NCI-H2171 treated with DMSO at 0.1 percent for 48 hours (cell line): ENCODE results near the gene ZNF507.
"Not testable (repeated sequence)": the region's sequence is repeated elsewhere in the genome, so short reads cannot be mapped to it uniquely, and the experiment has no call there.

Source experiments
- DNase-seq: peaks from one replicate; lab custom pipeline; 2025; lab: John Stamatoyannopoulos, UW

The ZNF507 gene

DNA sequence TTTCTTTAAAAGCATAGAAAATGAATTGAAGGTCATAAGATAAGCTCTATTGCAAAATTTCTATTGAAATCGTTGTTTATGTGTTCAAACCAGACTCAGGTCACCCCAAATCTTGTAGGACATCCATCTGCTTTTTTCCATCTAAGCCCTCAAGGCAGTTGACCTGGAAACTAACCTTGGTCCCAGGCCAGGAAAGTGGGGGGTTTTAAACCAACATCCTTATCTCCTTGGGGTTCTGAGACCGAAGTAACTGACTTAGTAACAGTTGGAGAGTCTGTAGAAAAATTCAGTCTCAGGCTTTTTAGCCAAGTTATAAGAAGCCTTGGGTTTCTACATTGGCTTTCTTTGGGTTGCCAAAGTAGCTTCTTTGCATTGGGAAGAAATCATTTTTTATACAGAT is 23.4 kb downstream of the ZNF507 start:
- DNase-seq, result no peak

DNA sequence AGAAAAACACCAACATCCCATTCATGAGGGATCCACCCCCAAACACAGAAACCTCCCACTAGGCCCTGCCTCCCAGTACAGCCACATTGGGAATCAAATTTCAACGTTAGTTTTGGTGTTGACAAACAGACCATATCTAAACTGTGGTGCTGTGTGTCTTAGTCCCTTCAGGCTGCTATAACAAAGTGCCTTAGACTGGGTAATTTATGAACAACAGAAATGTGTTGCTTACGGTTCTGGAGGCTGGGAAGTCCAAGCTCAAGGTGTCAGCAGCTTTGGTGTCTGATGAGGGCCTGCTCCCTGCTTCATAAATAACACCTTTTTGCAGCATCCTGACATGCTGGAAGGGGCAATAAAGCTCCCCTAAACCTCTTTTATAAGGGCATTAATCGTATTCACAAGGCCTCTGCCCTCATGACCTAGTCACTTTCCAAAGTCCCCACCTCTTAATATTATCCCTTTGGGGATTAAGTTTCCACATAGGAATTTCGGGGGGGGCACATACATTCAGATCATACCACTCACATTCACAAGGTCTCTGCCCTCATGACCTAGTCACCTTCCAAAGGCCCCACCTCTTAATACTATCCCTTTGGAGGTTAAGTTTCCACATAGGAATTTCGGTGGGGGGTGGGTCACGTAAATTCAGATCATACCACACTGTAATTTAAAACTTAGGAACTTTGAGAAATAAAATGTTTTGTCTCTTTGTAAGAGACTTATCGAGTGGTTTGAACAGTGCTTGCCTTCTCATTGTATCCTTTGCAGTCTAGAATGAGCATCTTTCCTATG is 27.5 kb downstream of the ZNF507 start:
- no peak for DNase-seq

DNA sequence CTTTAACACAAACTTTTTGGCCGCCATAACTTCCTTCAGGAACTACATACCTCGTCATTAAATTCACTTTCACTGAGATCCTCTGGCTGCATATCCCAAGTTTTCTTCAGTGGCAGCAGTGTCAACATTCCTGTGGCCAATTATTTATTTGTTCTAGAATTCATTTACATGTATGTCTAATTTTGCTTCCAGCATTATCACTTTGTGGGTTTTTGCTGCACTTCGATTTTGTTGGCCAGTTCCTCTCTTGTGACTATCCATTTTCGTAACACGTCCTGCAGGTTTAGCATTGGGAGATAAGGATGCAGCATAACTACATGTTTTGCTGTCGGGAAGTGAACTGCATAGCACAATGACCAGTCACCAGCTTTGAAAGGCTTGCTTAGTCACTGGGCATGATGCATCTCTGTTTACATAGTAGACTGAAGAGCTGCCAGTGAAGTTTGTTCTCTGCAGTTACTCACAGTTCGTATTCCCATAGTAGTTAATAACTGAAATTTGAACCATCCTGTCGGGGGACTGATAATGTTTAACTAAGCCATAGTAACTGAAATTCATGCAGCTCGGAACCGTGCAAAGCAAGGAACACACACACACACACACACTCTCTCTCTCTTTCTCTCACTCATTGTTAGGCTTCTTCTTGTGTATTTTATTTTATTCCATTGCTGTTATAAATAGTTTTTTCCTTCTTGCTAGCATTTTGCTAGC is 28.3 kb downstream of the ZNF507 start:
- no peak for DNase-seq

DNA sequence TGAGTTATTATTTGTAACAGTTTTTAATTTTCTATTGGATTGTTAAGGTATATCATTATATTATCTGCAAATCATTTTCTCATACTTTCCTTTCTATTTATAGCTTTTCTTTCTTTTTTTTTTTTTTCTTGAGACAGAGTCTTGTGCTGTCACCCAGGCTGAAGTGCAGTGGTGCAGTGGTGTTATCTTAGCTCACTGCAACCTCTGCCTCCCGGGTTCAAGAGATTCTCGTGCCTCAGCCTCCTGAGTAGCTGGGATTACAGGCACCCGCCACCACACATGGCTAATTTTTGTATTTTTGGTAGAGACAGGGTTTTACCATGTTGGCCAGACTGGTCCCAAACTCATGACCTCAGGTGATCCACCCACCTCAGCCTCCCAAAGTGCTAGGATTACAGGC is 29.0 kb downstream of the ZNF507 start:
- DNase-seq, result not testable (repeated sequence)

DNA sequence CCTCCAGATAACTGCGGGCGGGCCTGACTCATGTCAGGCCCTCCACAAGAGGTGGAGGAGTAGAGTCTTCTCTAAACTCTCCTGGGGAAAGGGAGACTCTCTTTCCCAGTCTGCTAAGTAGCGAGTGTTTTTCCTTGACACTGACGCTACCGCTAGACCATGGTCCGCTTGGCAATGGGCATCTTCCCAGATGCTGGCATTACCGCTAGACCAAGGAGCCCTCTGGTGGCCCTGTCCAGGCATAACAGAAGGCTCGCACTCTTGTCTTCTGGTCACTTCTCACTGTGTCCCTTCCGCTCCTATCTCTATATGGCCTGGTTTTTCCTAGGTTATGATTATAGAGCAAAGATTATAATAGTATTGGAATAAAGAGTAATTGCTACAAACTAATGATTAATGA is 31.7 kb downstream of the ZNF507 start:
- not testable (repeated sequence) for DNase-seq

DNA sequence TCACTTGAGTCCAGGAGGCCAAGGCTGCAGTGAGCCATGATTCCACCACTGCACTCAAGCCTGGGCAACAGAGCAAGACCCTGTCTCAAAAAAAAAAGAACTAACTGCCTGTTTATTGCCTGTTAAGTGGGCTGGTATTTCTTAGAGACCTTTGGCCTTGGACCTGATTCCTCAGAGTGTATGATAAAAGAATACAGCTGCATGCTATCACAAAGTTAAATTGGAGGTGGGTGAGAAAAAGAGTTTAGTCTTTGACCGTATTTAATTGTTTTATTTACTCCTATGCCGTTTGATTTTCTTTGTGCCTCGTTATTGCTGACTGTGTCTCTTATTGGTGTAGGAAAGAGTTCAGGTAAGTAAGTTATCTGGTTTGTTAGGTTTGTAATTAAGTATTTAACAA is 34.9 kb downstream of the ZNF507 start:
- DNase-seq, result no peak

DNA sequence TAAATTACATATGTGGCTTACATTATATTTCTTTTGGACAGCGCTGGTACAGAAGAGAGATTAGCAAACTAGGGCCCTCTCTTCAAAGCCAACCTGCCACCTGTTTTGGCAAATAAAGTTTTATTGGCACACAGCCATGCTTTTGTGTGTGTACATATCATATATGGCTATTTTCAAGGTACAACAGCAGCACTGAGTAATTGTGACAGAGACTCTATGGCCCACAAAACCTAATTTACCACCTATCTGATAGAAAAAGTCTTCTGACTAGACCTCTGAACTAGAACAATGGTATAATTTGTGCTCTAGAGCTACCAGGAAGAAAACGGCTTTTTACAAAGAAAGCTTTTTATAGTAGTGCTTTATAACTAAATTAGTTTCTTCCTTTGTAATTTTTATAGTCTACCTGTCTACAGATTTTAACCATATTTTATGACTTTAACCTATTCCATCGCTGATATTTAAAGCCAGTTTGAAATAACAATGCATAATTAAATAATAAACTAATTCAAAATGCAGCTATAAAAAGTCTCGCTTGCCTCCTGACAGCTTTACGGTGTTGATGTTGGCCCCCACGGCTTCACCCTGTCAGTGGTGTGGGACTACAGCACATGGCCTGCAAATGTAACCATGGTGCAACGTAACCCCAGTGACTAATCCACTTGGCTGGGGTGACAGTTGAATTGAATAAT is 42.4 kb downstream of the ZNF507 start:
- DNase-seq, result no peak

DNA sequence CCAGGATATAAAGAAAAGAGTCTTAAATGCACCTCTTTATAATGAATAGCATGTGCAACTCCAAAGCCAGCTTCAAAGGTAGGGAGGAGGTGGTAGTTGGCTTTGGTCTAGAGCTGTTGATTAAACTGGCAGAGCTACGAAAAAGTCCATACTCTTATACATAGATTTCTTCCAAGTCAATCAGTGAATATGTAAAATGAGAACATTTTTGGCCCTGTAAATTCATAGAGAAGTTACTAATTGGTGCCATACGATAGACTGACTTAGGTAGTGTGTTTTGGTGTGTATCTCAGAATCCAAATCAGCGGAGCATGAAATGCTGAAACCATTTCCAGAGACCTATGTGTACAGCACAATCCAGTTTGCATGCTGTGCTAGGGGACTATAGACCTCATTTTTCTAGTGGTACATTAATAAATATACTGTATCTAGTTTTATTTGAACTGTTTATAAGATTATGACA is 43.0 kb downstream of the ZNF507 start:
- DNase-seq, result no peak

DNA sequence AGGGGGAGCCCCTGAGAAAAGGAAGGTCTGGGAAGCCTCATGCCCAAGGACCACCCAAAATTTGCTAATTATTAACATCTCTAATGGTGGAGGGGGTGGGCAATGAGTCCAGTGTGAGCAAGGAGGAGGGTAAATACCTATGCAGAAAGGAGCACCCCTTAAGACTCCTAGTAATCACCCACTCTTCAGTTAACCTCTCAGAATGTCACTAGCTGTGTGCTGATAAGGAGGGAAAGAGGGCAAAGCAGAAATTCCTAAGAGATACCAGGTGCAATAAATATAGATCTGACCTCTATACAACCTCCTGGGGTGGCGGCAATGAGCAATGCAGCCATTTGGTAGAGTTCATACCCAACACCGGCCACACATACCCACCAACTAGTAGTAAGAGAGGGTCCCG is 47.5 kb downstream of the ZNF507 start:
- no peak for DNase-seq

DNA sequence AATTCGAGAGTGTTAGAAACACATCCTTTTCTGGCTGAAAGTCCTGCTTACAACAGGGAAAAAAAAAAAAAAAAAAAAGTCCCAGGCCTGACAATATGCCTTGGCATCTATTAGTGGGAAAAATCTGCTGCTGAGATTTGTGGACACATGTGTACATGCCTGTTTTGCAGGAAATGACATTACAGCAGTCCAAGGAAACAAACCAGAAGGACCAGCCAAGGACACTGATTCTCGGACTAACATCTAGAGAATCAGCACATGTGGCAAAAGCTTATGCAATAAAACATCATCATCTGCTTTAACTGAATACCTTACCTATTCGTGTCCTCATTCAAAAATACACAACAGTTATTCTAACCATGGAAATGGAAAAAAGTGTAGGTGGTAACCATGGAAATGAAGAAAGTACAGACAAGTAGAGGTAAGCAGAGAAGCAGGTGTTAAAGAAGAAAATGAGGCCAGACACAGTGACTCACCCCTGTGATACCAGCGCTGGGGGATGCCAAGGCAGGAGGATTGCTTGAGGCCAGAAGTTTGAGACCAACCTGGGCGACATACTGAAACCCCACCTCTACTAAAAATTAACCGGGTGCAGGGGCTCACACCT is 50.7 kb downstream of the ZNF507 start:
- no peak for DNase-seq

DNA sequence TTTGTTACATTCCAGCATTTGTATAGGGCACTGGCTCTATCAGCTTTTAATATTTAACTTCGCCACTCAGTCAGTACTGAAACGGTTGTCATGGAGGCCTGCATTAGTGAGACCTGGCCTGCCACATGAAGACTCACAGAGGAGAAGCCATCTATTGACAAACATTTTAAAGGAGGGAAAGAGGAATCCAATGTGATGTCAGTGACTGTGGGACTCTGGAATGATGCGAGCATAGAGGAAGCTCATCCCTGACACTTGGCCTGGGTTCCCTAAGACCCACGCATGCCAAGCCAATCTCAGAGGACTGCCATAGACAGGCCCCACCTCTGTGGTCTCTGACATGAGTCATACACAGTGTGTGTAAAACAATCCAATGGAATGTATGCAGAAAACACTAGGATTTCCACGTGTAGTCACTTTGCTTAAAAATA is 52.3 kb downstream of the ZNF507 start:
- no peak for DNase-seq

DNA sequence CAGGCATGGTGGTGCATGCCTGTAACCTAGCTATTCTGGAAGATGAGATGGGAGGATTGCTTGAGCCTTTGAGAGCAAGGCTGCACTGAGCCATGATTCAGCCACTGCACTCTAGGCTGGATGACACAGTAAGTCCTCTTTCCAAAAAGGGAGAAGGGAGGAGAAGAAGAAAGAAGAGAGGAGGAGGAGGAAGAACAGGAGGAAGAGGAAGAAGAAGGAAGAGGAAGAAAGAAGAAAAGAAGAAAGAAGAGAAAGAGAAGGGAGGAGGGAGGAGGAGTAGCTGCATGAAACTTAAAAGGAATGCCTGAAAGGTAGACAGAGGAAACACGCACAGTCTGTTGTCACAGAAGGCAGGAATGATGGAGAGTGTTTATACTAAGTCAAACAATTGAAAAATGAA is 56.6 kb downstream of the ZNF507 start:
- DNase-seq, result no peak

DNA sequence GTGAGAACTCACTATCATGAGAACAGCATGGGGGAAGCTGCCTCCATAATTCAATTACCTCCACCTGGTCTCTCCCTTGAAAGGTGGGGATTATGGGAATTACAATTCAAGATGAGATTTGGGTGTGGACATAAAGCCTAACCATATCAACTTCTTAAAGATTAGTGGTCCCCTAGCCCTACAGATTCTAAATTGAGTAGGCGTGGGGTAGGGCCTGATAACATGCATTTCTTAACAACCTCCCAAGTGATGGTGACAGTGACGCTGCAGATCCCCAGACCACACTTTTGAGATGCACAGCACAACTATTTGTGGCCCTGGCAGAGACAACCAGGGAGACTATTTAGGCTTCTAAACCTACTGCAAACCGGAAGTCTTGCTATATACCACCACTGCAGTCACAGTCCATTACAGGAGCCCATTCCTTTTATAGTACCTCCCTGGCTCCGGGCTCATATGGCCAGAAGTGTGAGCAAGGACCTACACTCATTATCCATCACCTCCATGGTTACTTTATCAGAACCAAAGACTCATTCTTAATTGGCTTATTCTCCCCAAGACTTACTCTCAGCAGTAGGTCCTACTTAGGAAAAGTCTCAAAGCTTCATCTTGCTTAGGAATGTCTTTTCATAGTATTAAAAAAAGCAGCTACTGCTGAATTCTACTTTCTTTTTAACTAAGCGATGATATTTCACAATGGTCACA is 58.0 kb downstream of the ZNF507 start:
- DNase-seq, result no peak

DNA sequence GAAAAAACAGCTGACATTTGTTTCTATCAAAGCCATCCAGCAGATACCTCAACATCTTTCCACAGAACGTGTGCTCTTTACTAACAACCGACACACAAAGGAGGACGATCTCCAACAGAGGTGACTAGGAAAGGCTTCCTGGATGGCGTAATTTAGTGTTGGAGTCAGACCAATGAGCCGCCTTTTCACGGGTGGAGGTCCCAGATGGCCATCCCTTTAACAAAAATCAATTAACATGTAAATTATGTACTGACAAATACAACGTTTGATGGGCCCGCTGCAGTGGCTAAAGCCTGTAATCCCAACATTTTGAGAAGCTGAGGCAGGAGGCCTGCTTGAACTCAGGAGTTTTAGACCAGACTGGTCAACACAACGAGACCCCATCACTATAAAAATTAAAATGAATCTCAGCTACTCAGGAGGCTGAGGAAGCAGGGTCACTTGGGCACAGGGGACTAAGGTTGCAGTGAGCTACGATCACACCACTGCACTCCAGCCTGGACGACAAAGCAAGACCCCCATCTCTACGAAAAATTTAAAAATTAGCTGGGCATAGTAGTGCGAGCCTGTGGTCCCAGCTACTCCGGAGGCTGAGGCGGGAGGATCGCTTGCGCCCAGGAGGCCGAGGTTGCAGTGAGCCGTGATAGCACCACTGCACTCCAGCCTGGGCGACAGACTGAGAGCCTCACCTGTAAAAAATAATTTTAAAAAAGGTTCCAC is 59.0 kb downstream of the ZNF507 start:
- DNase-seq, result no peak

DNA sequence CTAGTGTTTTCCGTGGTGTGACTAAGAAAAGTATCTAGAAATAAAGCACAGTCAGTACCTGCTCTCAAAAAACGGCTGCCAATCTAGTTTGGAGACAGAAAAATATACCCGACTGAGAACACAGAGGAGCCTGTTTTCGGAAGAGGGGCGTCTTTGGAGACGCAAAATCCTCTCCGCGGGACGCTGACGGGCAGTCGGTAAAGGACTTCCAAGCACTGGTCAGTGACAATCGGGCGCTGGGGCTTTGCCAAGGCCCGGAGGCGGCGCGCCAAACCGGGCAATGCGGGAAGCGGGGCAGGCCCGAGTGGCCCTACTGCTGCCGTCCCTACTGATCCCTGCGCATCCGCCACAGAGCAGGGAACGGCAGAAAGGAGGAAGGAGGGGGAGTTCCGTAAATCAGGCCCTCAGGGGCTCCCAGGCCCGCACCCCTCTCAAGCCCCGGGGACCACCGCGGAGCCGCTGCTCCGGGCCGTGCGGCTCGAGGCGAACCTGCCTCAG is 59.6 kb downstream of the ZNF507 start:
- peak; percentile 58 for DNase-seq

DNA sequence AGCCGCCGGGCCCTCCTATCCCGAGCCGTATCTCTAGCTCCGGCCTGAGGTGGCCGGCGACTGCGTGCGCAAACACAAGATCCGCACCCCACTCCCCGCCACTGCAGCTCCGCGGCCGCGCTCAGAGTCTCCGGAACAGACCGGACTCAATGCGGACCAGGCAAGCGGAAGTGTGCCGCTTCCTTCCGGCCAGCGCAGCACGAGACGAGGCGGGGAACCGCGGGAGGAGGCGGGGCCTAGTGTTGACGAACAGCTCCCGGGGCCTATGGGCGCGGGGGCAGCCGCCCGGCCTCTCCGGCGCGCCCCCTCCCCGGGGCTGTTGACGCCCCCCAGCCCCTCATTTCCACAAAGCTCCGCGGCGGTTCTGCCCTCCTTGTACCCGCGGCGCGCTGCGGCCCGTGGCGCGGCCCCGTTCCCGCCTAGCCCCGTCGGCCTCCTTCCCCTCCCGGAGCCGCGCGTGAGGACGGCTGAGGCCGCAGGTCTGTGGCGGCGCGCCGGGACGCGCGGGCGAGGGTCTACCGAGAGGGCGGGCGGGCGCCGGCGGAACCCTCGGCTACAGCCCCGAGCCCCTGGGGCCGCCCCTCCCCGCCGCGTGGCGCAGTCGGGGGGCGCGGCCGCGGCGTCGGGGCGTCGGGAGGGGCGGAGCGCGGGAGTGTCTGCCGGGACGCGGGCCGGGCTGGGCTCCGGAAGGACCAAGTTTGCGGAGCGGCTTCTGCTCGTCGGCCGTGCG is 60.2 kb downstream of the ZNF507 start, which contains the start of gene DPY19L3:
DPY19L3 (plus strand) TSS at position 340 of the 730 bp plus-strand sequence. CDS start 2,484 bp downstream, outside the sequence.
- peak; percentile 88 for DNase-seq

DNA sequence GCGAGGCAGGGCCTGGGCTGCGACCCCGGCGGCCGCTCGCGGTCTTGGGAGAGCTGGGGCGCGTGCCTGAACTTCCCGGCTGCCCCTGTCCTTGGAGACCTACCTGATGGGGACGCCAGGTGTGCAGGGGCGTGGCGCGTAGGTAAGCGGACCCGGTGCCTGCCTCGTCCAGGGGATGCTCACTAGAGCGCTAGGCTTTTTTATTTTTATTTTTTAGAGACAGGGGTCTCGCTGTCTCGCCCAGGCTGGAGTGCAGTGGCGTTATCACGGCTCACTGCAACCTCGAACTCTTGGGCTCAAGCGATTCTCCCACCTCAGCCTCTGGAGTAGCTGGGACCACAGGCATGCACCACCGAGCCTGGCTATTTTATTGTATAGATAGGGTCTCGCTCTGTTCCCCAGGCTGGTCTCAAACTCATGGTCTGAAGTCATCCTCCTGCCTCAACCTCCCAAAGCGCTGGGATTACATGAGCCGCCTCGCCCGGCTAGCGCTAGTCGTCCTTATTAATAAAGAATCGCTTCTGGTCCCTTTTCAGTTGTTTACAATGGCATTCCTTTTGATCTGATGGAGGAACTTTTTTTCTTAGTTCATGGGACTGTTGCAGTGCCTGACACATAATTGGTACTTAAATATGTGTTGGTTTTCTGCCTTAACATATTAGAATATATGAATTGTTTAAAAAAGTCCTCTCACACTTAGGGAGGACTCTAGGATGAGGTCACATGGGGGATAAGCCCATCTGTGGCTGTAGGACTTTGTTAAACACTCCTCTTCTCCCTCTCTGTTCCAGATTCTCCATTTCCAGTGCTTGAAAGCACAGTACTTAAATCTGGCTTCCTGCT is 61.0 kb downstream of the ZNF507 start:
- DNase-seq, result no peak

DNA sequence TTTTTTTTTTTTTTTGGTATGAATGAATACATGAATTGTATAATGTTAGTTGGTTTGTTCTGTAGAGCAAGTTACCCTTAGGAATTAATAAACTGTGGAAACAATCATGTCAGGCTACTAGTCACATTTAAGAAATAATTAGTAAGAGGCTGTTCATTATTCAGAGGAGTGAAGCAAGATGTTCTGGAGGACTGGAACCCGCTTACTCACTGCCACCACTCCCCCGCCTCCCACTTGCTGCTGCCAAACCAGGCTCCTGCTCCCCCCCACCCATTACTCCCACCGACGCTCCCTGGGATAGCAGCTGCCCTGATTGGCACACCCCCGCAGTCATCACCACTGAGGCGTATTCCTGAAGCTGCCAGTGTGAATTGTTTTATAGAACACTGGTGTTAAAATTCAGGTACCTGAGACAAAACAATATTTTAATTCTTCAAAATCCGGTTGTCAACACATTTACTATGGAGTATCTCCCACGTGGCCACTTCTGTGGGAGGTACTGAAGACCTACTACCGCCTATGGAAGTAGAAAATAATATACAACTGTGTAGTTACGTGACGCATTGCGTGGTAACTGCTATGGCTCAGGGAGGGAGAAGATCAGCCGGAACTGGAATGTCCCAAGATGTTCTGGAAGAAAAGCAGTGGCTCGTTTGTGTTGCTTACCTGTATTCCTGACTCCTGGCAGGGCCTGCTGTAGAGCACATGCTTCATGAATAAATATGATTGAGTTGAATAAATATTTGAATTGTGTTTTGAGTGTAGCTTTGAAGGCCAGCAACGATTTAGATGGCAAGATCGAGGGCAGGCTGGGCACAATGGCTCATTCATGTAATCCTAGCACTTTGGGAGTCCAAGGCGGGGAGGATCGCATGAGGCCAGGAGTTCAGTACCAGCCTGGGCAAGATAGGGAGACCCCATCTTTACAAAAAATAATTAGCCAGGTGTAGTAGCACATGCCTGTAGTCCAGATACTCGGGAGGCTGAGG is 61.9 kb downstream of the ZNF507 start:
- no peak for DNase-seq
